ENCODE data around the gene PKHD1. TPM values are rescaled to one million over a fixed set of nuclear protein-coding genes. Genes with fewer than 3 reads are reported as not detected.
"Not testable (repeated sequence)": the region's sequence is repeated elsewhere in the genome, so short reads cannot be mapped to it uniquely, and the experiment has no call there.

The PKHD1 gene
- polyA plus RNA-seq, 2 donors = under 0.01 to 0.01 TPM

DNA sequence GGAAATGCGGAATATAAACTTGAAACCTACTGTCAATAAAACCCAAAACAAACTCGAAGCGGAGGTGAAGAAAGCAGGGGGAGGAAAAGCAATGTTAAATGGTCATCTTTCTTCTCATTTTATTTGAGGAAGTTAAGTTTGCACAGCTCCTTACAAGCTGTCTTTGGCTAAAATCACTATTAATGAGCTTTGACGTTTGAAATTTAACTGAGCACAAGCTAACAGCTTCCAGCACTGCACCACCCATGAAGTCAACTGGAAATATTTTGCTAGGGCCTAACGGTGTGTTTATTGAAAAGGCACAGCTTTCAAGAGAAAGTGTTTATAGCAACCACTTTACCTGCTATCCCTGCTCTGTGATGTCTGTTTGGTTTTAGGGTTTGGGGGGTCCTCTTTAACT is 103.8 kb downstream of the PKHD1 start:
- Histone ChIP-seq H3K27me3 (ENCODE audit: control insufficient read depth in 1 of 2, insufficient read depth in 2 of 2, low read length in 2 of 2) (no peaks in the 10 kb centered on the region), H3K9me3 (ENCODE audit: control insufficient read depth in 2 of 2, insufficient read depth in 1 of 2, low read depth in 1 of 2, low read length in 1 of 2) (no peaks in the 10 kb centered on the region), H3K4me1 (ENCODE audit: control insufficient read depth in 2 of 2, insufficient read depth in 2 of 2, low read length in 1 of 2) (no peaks in the 10 kb centered on the region), H3K27ac (ENCODE audit: low read depth in 2 of 2, low read length in 1 of 2) (no peak overlapping the region), H3K4me3 (ENCODE audit: low read depth in 1 of 2, low read length in 2 of 2) (no peak overlapping the region), H3K36me3 (ENCODE audit: control insufficient read depth in 2 of 2, insufficient read depth in 2 of 2, low read length in 1 of 2) (no peaks in the 10 kb centered on the region)
- 44 to 51% methylated on average over 5 of the region's 5 CpGs for WGBS, 2 donors

DNA sequence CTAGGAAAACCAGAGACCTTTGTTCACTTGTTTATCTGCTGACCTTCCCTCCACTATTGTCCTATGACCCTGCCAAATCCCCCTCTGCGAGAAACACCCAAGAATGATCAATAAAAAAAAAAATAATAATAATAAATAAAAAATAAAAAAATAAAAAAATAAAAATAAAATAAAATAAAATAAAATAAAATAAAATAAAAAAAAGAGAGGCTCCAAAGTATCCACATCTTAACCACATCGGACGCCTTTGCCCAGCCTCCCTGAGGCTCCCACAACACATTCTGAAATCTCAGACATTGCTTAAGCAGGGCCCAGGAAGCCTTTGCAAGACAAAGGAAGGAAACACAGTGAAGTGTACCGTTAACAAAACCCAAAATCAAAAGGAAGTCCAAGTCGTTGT is 104.7 kb downstream of the PKHD1 start:
- H3K27ac ChIP-seq (ENCODE audit: low read depth in 2 of 2, low read length in 1 of 2) = not testable (repeated sequence)

DNA sequence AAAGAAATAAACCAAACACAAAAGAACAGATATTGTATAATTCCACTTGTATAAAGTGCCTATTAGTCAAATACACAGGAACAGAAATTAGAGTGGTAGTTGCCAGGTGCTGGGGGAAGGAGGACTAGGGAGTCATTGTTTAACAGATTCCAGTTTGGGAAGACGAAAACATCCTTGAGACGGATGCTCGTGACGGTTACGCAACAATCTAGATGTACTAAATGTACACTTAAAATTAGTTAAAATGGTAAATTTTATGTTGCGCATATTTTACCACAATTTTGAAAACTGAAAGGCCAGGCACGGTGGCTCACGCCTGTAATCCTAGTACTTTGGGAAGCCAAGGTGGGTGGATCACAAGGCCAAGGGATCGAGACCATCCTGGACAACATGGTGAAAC is 111.0 kb downstream of the PKHD1 start:
- no peaks in the 10 kb centered on the region for H3K4me1 ChIP-seq (ENCODE audit: control insufficient read depth in 2 of 2, insufficient read depth in 2 of 2, low read length in 1 of 2)
- H3K9me3 ChIP-seq (ENCODE audit: control insufficient read depth in 2 of 2, insufficient read depth in 1 of 2, low read depth in 1 of 2, low read length in 1 of 2) = no peaks in the 10 kb centered on the region
- H3K27me3 ChIP-seq (ENCODE audit: control insufficient read depth in 1 of 2, insufficient read depth in 2 of 2, low read length in 2 of 2) = peaks cover 0 to 4% of the 10 kb centered on the region in 2 donors
- 93 to 95% methylated on average over 9 of the region's 9 CpGs for whole genome bisulfite sequencing, 2 donors
- H3K27ac ChIP-seq (ENCODE audit: low read depth in 2 of 2, low read length in 1 of 2) = no peak overlapping the region
- no peak overlapping the region for H3K4me3 ChIP-seq (ENCODE audit: low read depth in 1 of 2, low read length in 2 of 2)
- no peaks in the 10 kb centered on the region for H3K36me3 ChIP-seq (ENCODE audit: control insufficient read depth in 2 of 2, insufficient read depth in 2 of 2, low read length in 1 of 2)

More for the DNA sequence above, 104.7 kb downstream of the PKHD1 start:
- H3K27me3 ChIP-seq (ENCODE audit: control insufficient read depth in 1 of 2, insufficient read depth in 2 of 2, low read length in 2 of 2); H3K36me3 ChIP-seq (ENCODE audit: control insufficient read depth in 2 of 2, insufficient read depth in 2 of 2, low read length in 1 of 2); H3K9me3 ChIP-seq (ENCODE audit: control insufficient read depth in 2 of 2, insufficient read depth in 1 of 2, low read depth in 1 of 2, low read length in 1 of 2); H3K4me3 ChIP-seq (ENCODE audit: low read depth in 1 of 2, low read length in 2 of 2); H3K4me1 ChIP-seq (ENCODE audit: control insufficient read depth in 2 of 2, insufficient read depth in 2 of 2, low read length in 1 of 2): not testable (repeated sequence)
- 65 to 66% methylated on average over 4 to 5 of the region's 5 CpGs for WGBS, 2 donors

DNA sequence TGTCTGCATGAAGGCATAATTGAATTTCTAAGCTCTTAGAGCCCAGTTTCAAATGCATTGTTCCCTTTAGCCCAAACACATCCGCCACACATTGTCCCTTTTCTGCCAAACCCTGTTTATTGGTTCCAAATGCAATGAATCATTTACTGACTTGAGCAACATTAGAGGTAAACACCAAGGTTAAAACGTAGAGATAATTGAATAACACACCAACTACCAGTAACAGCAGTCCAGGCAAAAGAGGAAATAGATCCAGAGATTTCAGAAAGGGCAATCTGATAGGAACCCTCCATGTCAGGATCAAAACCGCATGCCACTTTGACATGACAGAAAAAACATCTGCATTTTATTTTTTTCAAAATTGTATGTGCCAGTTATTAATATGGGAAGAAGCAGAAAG is 114.8 kb downstream of the PKHD1 start:
- Histone ChIP-seq H3K27me3 (ENCODE audit: control insufficient read depth in 1 of 2, insufficient read depth in 2 of 2, low read length in 2 of 2) (peaks cover 0 to 4% of the 10 kb centered on the region in 2 donors), H3K4me1 (ENCODE audit: control insufficient read depth in 2 of 2, insufficient read depth in 2 of 2, low read length in 1 of 2) (no peaks in the 10 kb centered on the region), H3K4me3 (ENCODE audit: low read depth in 1 of 2, low read length in 2 of 2) (no peak overlapping the region), H3K9me3 (ENCODE audit: control insufficient read depth in 2 of 2, insufficient read depth in 1 of 2, low read depth in 1 of 2, low read length in 1 of 2) (no peaks in the 10 kb centered on the region), H3K27ac (ENCODE audit: low read depth in 2 of 2, low read length in 1 of 2) (no peak overlapping the region), H3K36me3 (ENCODE audit: control insufficient read depth in 2 of 2, insufficient read depth in 2 of 2, low read length in 1 of 2) (no peaks in the 10 kb centered on the region)
- WGBS, 2 donors = 52 to 54% methylated on average over 3 of the region's 3 CpGs

DNA sequence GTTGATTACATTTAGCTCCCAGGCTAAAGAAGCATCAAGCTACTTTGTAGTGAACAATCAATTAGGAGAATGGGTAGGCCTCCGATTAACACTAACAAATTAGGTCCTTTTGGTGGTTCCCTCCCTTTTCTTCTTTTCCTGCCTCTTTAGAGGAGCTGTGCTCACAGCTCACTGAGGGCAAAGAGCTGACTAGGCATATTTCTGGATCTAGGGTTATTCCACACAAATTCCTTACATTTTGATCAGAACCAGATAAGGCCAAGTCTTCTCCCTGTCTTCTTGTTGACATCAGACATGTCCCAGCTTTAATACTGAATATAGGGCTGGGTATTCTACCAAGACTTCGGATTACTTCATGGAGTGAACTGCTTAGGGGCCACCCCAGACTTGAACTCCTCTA is 119.1 kb downstream of the PKHD1 start:
- peaks cover 0 to 4% of the 10 kb centered on the region in 2 donors for H3K27me3 ChIP-seq (ENCODE audit: control insufficient read depth in 1 of 2, insufficient read depth in 2 of 2, low read length in 2 of 2)
- no peaks in the 10 kb centered on the region for H3K36me3 ChIP-seq (ENCODE audit: control insufficient read depth in 2 of 2, insufficient read depth in 2 of 2, low read length in 1 of 2)
- H3K27ac ChIP-seq (ENCODE audit: low read depth in 2 of 2, low read length in 1 of 2) = no peak overlapping the region
- 80 to 86% methylated on average over 2 of the region's 2 CpGs for WGBS, 2 donors
- H3K9me3 ChIP-seq (ENCODE audit: control insufficient read depth in 2 of 2, insufficient read depth in 1 of 2, low read depth in 1 of 2, low read length in 1 of 2) = no peaks in the 10 kb centered on the region
- H3K4me1 ChIP-seq (ENCODE audit: control insufficient read depth in 2 of 2, insufficient read depth in 2 of 2, low read length in 1 of 2) = no peaks in the 10 kb centered on the region
- no peak overlapping the region for H3K4me3 ChIP-seq (ENCODE audit: low read depth in 1 of 2, low read length in 2 of 2)

DNA sequence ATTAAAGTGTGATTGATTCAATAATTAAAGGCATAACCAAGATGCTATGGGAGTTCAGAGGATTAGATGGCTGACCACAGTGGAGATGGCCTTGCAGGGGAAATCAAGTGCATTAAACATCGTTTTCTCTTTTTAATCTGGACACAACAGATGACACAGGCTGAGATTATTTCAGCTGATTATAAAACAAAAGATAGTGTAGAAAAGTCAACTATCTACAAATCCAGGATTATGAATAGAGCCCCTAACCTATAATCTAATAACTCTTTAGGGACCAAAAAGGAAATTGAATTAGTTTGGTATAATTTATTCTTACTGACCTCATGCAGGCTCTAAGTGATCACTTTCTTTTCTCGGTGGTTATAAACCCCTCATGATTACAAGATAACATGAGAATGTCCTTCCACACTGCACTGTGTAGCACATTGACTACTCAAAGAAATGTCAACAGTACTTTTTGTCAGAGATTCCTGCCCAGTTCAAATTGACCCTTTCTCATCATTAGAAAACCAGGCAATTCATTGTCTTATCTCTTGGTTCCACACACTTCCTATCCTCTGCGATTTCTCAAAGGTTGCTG is 122.1 kb downstream of the PKHD1 start:
- no peak overlapping the region for H3K4me3 ChIP-seq (ENCODE audit: low read depth in 1 of 2, low read length in 2 of 2)
- H3K27ac ChIP-seq (ENCODE audit: low read depth in 2 of 2, low read length in 1 of 2) = no peak overlapping the region
- no peaks in the 10 kb centered on the region for H3K4me1 ChIP-seq (ENCODE audit: control insufficient read depth in 2 of 2, insufficient read depth in 2 of 2, low read length in 1 of 2)
- no peaks in the 10 kb centered on the region for H3K36me3 ChIP-seq (ENCODE audit: control insufficient read depth in 2 of 2, insufficient read depth in 2 of 2, low read length in 1 of 2)
- 48 to 49% methylated on average over 3 of the region's 3 CpGs for WGBS, 2 donors
- no peaks in the 10 kb centered on the region for H3K9me3 ChIP-seq (ENCODE audit: control insufficient read depth in 2 of 2, insufficient read depth in 1 of 2, low read depth in 1 of 2, low read length in 1 of 2)
- H3K27me3 ChIP-seq (ENCODE audit: control insufficient read depth in 1 of 2, insufficient read depth in 2 of 2, low read length in 2 of 2) = no peaks in the 10 kb centered on the region

DNA sequence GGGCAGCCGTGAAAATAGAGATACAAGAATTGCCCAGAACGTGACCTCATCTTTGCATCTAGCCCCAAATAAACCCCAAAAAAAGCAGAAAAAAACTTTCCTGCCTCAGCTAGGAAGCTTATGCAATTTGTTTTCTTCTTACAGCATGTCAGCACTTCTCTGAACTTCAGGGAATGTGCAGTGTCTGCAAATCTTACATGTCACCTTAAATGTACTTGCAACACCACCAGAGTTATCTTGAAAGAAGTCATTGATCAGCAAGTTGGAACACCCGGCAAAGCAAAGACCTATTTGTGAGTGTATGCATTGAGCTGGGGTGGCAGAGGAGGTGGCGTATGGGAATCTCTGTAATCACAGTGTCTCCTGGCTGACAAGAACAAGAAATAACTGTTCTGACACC is 123.4 kb downstream of the PKHD1 start:
- Histone ChIP-seq H3K27ac (ENCODE audit: low read depth in 2 of 2, low read length in 1 of 2) (no peak overlapping the region), H3K27me3 (ENCODE audit: control insufficient read depth in 1 of 2, insufficient read depth in 2 of 2, low read length in 2 of 2) (no peaks in the 10 kb centered on the region), H3K36me3 (ENCODE audit: control insufficient read depth in 2 of 2, insufficient read depth in 2 of 2, low read length in 1 of 2) (no peaks in the 10 kb centered on the region), H3K4me3 (ENCODE audit: low read depth in 1 of 2, low read length in 2 of 2) (no peak overlapping the region), H3K4me1 (ENCODE audit: control insufficient read depth in 2 of 2, insufficient read depth in 2 of 2, low read length in 1 of 2) (no peaks in the 10 kb centered on the region), H3K9me3 (ENCODE audit: control insufficient read depth in 2 of 2, insufficient read depth in 1 of 2, low read depth in 1 of 2, low read length in 1 of 2) (no peaks in the 10 kb centered on the region)
- WGBS, 2 donors = 66 to 72% methylated on average over 4 of the region's 4 CpGs

DNA sequence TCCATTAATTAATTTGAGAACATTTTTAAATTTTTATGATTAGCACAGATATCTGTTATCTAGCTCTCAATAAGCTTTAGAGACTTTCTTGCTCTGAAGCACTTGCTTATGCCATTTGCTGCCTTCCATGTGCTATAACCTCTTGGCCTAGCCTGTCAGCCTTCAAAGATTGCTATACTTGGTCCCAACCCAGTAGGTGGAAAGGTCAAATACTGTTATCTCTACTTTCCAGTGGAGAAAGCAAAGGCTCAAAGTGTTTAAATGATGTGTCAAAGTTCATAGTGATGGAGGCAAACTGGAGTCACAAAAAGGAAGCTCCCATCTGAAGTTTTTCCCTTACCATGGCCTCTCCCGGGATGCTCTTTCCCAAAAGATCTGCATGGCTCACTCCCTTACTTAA is 125.1 kb downstream of the PKHD1 start:
- no peaks in the 10 kb centered on the region for H3K4me1 ChIP-seq (ENCODE audit: control insufficient read depth in 2 of 2, insufficient read depth in 2 of 2, low read length in 1 of 2)
- no peaks in the 10 kb centered on the region for H3K9me3 ChIP-seq (ENCODE audit: control insufficient read depth in 2 of 2, insufficient read depth in 1 of 2, low read depth in 1 of 2, low read length in 1 of 2)
- 61 to 69% methylated on average over 1 of the region's 1 CpG for WGBS, 2 donors
- no peak overlapping the region for H3K4me3 ChIP-seq (ENCODE audit: low read depth in 1 of 2, low read length in 2 of 2)
- no peak overlapping the region for H3K27ac ChIP-seq (ENCODE audit: low read depth in 2 of 2, low read length in 1 of 2)
- no peaks in the 10 kb centered on the region for H3K27me3 ChIP-seq (ENCODE audit: control insufficient read depth in 1 of 2, insufficient read depth in 2 of 2, low read length in 2 of 2)
- no peaks in the 10 kb centered on the region for H3K36me3 ChIP-seq (ENCODE audit: control insufficient read depth in 2 of 2, insufficient read depth in 2 of 2, low read length in 1 of 2)

DNA sequence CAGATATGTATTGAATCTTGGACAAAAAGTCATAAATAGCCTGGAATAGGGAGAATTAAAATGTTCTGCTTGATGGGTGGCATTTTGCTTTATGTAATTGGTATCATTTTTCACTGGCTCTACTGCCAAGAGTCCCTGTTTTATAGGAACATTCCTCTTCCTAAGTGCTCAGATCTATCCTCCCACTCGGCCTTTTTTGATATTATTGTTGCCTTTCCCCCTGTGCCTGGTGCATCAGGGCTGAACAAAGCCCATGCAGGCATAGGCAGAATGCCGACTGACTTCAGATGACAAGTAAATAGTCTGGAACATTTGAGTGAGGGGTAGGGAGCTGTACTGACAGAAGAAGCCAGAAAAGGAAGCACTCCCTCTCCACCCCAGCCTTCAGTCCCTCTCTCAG is 127.0 kb downstream of the PKHD1 start:
- no peaks in the 10 kb centered on the region for H3K9me3 ChIP-seq (ENCODE audit: control insufficient read depth in 2 of 2, insufficient read depth in 1 of 2, low read depth in 1 of 2, low read length in 1 of 2)
- no peak overlapping the region for H3K27ac ChIP-seq (ENCODE audit: low read depth in 2 of 2, low read length in 1 of 2)
- no peaks in the 10 kb centered on the region for H3K27me3 ChIP-seq (ENCODE audit: control insufficient read depth in 1 of 2, insufficient read depth in 2 of 2, low read length in 2 of 2)
- H3K4me3 ChIP-seq (ENCODE audit: low read depth in 1 of 2, low read length in 2 of 2) = no peak overlapping the region
- 43 to 50% methylated on average over 2 of the region's 2 CpGs for WGBS, 2 donors
- H3K4me1 ChIP-seq (ENCODE audit: control insufficient read depth in 2 of 2, insufficient read depth in 2 of 2, low read length in 1 of 2) = no peaks in the 10 kb centered on the region
- no peaks in the 10 kb centered on the region for H3K36me3 ChIP-seq (ENCODE audit: control insufficient read depth in 2 of 2, insufficient read depth in 2 of 2, low read length in 1 of 2)

DNA sequence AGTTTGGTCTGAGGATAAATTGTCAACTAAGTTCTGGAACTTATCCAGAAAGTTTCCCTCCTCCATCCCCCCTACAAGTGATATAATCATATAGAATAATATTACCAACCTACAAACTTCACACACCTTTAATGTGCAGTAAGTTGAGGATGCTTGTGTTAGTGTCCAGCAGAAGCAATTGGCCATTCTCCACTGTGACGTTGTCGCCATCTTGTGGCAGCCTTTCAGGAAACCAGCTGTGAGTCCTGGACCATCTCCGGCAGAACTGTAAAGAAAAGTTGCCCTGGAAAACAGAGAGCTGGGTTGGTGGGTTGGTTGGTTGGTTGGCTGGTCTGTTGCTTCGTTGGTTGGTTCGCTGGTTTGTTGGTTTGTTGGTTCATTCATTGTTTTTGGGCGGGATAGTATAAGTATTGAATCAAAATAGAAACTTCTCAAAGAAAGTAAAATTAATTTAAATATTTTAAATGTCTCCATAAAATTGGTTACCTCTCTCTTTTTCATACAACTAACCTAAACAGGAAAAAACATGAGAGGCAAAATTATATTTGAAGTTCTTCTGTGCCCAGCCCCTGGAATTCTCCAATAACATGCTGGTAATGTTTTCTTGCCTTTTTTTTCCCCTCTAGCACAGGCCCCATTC is 127.5 kb downstream of the PKHD1 start:
- Histone ChIP-seq H3K27ac (ENCODE audit: low read depth in 2 of 2, low read length in 1 of 2) (no peak overlapping the region), H3K27me3 (ENCODE audit: control insufficient read depth in 1 of 2, insufficient read depth in 2 of 2, low read length in 2 of 2) (no peaks in the 10 kb centered on the region), H3K36me3 (ENCODE audit: control insufficient read depth in 2 of 2, insufficient read depth in 2 of 2, low read length in 1 of 2) (no peaks in the 10 kb centered on the region), H3K9me3 (ENCODE audit: control insufficient read depth in 2 of 2, insufficient read depth in 1 of 2, low read depth in 1 of 2, low read length in 1 of 2) (no peaks in the 10 kb centered on the region), H3K4me1 (ENCODE audit: control insufficient read depth in 2 of 2, insufficient read depth in 2 of 2, low read length in 1 of 2) (no peaks in the 10 kb centered on the region), H3K4me3 (ENCODE audit: low read depth in 1 of 2, low read length in 2 of 2) (no peak overlapping the region)
- WGBS, 2 donors = 11 to 23% methylated on average over 6 of the region's 6 CpGs
